ENCODE data around the gene CD200R1L.

CD200R1L gene

GRCh38 chr3:112817797-112818196 lies 28.9 kb downstream of the CD200R1L start:
- DNase-seq: no peak

- DNase-seq: no peak
Measured at GRCh38 chr3:112817271-112817670, 29.4 kb downstream of the CD200R1L start.

DNA sequence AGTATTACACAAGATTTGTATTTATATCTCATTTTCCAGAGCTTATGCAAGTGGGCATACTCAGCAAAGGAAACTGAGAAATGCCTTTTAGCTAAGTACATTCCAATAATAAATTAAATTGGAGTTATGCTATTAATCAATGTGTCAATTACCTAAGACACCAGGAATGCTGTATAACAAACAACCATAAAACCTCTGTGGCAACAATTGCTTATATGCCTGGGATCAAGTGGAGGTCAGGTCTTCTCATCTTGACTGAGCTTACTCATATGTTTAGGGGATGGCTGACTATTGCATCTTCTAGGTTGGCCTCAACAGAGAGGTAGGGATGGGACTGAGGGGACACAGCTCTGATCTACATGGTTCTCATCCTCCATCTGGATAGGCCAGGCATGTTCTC lies 30.7 kb downstream of the CD200R1L start:
- DNase-seq: no peak

DNA sequence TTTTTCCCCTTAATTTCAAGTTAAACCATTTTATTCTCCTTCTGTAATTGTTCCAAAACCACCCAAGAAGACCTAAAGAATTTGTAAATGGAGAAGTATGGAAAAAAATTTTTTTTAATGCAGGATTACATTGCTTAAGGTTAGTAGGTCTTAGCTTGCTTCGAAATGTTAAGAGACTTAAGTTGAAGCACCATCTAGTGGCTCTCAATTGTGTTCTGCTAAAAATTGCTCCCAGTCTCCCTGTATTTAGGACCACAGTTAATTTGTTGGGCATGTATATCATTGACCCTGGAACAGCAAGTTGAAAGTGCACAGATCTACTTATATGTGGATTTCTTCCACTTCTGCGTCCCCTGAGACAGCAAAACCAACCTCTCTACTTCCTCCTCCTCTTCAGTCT lies 32.4 kb downstream of the CD200R1L start:
- no peak for DNase-seq

DNA sequence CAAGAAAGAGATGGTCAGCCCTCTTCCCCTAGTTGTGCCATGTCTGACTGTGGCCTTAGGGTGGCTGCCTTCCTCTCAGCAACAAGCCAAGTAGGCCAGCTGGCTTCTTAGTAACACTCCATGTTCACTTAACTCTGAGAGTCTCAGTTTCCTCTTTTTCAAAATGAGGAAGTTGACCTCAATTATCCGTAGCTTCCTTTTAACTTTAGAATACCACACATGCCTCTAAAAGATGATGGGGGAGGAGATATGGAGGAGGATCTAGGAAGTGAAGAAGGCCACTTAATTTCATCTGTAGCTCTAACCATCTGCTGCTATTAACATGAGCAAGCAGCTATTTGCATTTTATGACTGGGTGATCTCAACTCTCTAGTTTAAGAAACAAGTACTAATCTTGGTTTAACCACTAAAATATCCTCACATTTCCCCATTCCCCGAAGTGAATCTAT lies 32.9 kb downstream of the CD200R1L start:
- DNase-seq: no peak

DNA sequence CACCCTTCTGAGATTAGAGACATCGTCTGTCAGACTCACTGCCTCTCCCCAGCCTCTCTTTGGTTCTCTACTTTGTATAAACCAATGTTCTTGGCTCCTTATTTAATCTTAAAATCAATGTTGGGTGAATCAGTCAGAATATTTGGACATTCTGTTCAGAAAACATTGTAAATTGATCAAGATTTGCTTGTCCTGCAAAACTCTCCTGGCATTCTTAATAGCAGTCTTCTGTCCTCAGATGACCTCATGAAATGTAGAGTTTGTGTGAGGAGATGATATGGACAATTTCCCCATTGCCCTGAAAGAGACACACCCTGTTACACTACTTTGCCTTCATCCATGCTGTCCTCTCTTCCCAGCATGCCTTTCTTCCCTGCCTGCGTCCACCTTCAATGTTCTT lies 33.6 kb downstream of the CD200R1L start:
- DNase-seq: no peak

GRCh38 chr3:112811917-112812660 lies 34.6 kb downstream of the CD200R1L start:
- DNase-seq: no peak

DNA sequence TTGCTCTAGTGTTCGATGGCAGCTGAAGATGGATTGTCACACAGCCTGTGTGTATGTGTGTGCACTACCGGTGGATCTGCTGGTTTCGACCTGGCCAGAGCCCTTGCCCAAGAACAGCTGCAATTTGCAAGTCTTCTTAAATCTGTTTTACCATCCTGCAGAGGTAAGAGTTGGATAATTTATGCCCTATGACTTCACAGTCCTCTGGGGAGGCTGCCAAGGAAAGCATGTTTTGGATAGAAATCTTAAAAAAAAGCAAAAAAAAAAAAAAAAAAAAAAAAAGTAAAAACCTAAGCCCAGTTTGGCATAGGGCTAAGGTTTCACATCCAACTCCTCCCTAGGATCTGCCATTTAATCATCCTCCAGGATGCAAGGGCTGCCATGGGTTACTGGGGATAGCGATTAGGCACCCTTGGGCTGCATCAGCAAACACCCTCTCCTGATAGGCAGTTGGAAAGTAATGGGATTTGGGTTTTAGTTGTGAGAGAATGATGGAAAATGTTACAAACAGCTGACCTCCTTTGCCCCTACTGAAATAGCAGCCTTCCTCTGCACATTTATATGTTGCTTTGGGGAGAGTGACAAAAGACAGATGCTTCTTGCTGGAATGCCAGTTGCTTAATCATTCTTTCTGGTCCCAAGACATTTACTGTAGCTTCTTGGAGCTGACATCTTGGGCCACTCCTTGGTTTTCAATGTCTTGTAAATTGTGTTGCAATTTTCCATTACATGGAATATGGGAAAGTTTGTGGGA lies 35.4 kb downstream of the CD200R1L start:
- DNase-seq: no peak

DNA sequence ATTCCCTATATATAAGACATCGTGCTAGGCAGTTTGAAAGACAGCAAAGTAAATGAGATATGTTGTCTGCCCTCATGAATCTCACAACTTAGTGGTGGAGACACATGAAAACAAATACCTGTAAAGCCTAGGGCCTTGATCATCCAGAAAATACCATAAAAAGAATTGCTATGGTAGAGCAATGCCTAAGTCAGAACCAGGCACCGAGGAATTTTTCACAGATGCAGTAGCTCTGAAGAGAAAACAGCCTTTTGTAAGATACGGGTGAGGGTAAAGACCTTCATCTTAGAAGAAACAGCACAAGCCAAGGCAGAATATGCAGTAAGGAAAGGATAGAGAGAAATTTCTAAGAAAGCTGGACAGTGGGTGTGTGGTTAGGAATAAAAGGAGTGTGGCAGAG lies 36.1 kb downstream of the CD200R1L start:
- no peak for DNase-seq

DNA sequence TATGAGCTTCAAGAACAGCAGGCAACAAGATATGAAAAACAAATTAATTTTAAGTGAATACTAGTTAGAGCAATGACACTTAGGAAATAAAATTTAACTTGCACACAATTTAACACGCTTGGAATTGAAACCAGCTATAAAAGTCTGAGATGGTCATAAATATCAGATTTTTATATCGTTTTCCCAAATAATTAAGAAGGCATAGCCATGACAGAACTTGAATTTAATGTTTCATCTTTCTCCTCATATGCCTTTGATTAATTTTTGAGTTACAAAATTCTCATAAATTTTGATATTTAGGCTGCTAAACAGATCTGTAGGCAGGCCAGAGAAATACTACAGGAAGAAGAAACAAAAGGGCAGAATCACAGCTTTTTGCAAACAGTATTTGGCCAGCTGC lies 38.5 kb downstream of the CD200R1L start:
- no peak for DNase-seq

GRCh38 chr3:112807685-112808084 lies 39.0 kb downstream of the CD200R1L start:
- no peak for DNase-seq

DNA sequence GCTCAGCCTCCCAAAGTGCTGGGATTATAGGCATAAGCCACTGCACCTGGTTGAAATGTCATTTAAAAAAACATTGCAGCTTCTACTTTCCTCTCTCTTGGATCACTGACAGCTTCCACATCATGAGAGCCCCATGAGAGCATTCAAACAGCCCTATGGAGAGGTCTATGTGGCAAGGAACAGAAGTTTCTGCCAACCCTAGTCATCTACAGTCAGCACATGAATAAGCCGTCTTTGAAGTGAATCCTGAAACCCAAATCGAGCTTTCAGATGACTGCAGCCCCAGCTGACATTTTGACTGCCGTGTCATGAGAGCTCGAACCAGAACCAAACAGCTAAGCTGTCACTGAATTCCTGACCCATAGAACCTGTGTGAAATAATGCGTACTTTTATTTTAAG lies 39.8 kb downstream of the CD200R1L start:
- no peak for DNase-seq

DNA sequence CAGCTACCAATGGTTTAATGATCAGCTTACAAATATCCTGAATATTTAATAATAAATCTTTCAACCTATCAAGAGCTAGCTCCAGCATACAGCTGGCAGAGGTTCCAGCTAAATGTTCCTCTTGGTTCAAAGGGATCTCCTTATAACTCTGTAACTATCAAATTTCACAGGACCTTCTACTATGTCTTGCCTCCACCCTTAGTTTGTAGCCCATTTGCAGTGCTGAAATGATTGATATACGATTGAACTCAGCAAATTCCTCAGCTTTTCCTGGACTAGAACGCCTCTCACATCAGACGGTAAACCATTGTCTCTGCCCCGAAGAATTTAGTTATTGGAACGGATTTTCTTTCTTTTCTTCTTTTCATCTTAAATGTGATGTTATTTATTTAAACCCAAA lies 41.5 kb downstream of the CD200R1L start:
- no peak for DNase-seq

DNA sequence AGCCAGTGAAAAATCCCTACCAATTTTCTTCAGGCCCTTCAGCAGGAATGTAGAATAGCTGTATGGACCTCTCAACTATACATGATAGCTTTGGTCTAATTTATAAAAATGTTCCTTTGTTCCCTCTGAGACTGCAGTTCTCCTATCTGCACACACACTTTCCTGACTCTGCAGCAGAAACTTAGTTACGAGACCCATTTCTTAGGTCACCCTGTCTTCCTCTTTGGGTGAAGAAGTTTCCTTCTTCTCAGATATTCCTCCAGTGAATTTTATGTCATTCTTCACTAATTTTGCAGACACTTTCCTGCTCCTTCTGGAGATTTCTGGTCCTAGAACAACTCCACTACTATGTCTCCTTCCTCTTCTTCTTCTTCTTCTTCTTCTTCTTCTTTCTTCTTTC lies 42.6 kb downstream of the CD200R1L start:
- DNase-seq: no peak

DNA sequence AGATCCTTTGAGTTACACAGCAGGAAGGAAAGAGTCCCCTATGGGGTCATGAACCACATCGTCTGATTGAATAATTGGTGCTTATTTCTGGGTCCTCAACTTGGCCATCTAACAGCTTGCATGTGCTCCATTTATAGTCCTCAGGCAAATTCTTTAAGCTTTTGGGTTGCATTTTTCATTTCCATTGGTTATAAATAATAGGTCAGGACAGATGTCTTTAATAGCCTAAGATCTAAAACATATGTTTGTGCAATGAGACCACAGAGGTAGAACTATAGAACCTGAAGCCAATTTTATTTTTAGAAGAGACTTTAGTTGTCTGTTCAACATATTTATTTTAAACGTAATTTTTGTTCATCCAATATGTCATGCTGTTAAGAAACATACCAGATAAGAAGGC lies 43.2 kb downstream of the CD200R1L start:
- DNase-seq: no peak

DNA sequence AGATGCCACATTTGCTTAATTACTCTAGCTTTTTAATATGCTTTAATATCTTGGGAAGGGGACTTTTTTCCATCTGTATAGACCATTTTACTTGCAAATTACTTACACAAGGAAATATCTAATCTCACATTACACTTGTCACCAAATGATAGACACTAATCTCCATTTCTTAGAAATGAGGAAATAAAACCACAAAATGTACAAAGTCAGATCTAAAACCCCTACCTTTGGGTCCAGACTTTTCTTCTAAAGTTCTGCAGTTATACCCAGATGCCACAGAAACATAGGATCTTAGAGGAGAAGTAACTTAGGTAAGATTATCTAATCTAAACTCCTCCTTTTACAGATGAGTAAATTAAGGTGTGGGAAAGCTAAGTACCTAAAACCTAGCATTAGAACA lies 44.3 kb downstream of the CD200R1L start:
- DNase-seq: no peak

DNA sequence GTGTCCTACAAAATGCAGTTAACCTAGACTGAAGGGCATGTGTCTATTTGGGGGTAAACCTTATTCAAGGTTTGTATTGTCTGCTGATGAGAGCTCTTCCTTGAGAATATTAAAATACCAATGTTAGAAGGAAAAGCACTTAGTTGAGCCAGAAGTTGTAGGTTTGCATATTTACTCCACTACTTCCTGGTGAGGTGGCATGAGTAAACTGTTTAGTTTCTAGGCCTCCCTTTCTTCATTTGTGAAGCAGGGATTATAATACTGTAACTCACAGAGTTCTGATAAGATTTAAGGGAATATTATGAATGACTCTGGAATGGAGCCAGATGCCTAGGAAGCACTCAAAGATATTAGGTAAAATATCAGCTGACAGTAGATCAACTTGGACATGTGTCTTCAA lies 46.7 kb downstream of the CD200R1L start:
- no peak for DNase-seq

GRCh38 chr3:112794622-112795172 lies 52.0 kb downstream of the CD200R1L start:
- DNase-seq: no peak

- DNase-seq: no peak
Measured at GRCh38 chr3:112793326-112794081, 53.2 kb downstream of the CD200R1L start.

GRCh38 chr3:112791736-112792135 lies 54.9 kb downstream of the CD200R1L start:
- DNase-seq: no peak

GRCh38 chr3:112789787-112790186 lies 56.9 kb downstream of the CD200R1L start:
- no peak for DNase-seq

- DNase-seq: no peak
Measured at GRCh38 chr3:112786881-112787579, 59.6 kb downstream of the CD200R1L start.
